NOMO-1 treated with DMSO at 0.1 percent for 48 hours (cell line): ENCODE results near the gene KCNIP3.
"Not testable (repeated sequence)": the region's sequence is repeated elsewhere in the genome, so short reads cannot be mapped to it uniquely, and the experiment has no call there.

Experiments
- DNase-seq: peaks from one replicate; lab custom pipeline; 2025; ENCODE audit not compliant: unreplicated experiment; lab: John Stamatoyannopoulos, UW

KCNIP3 gene

DNA sequence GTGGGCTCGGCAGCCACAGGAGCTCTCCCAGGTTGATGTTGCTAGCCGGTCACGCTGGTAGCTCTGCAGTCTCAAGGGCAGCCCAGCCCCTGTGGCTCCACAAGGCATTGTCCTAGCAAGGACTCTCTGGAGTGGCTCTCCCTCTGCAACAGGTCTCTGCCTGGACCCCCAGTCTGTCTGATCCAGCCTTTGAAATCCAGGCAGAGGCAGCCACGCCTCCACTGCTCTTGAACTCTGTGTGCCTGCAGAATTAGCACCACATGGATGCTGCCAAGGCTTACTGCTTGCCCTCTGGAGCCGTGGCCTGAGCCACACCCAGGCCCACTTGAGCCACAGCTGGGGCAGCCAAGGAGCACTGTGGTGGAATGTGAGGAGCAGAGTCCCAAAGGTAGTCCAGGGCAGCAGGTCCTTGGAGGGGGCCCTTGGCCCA is 62.4 kb downstream of the KCNIP3 start:
- no peak for DNase-seq

- DNase-seq, result no peak
Observed at GRCh38 chr2:95361216-95361980, 64.3 kb downstream of the KCNIP3 start.

DNA sequence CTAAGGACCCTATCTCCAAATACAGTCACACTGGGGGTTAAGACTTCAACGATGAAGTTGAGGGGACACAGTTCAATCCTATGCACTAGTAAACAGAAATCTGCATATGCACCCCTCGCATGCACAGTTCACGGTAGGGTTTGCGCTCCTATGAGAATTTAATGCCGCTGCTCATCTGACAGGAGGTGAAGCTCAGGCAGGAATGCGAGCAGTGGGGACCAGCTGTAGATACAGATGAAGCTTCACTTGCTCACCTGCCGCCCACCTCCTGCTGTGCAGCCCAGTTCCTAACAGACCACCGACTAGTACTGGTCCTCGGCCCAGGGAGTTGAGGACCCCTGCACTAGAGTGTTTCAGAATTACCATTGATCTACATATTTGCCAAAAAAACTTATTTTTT is 65.3 kb downstream of the KCNIP3 start:
- no peak for DNase-seq

DNA sequence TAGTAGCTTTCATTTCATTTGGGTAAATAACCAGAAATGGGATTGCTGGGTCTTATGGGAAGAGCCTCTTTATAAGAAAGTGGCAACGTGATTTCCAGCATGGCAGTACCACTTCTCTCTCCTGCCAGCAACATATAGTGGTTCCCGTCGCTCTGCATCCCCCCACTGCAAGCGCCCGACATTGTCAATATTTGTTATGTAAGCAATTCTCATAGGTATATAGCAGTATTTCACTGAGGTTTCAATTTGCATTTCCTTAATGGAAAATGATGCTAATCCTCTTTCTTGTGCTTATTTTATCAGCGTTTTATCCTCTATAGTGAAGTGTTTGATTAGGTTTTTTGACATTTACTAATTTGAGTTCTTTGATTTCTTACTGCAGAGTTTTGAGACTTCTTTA is 69.4 kb downstream of the KCNIP3 start:
- DNase-seq, result no peak

DNA sequence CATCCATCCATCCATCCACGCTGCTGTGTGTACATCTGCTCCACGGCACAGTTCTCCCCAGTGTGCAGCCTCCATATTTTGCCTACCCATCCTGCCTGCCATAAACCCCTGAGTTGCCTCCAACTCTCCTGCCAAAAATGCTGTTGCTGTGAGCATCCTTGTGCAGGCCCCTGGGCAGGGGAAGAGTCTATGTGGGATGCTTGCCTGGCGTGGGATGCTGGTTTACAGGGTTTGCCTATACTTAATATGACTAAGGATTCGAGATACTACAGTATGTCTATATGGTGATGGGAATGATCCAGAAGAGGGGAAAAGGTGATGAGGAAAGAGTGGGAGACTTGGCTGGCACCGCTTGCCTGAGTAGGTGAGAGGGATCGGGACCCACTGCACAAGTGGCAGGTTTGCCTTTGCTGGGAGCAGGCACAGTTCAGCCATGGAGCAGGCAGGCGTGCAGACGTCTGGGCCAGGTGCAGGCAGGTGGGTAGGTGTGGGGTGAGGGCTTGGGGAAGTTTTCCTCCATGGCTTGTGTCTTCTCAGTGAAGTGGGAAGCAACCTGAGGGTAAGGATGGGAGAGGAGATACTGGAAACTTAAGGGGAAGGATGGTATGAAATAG is 75.2 kb downstream of the KCNIP3 start:
- DNase-seq, result no peak

- no peak for DNase-seq
Observed at GRCh38 chr2:95372845-95373244, 75.7 kb downstream of the KCNIP3 start.

GRCh38 chr2:95374029-95374428 is 76.9 kb downstream of the KCNIP3 start:
- DNase-seq, result no peak

GRCh38 chr2:95374451-95374920 is 77.3 kb downstream of the KCNIP3 start:
- DNase-seq, result no peak

- no peak for DNase-seq
Observed at GRCh38 chr2:95374921-95375471, 77.8 kb downstream of the KCNIP3 start.

DNA sequence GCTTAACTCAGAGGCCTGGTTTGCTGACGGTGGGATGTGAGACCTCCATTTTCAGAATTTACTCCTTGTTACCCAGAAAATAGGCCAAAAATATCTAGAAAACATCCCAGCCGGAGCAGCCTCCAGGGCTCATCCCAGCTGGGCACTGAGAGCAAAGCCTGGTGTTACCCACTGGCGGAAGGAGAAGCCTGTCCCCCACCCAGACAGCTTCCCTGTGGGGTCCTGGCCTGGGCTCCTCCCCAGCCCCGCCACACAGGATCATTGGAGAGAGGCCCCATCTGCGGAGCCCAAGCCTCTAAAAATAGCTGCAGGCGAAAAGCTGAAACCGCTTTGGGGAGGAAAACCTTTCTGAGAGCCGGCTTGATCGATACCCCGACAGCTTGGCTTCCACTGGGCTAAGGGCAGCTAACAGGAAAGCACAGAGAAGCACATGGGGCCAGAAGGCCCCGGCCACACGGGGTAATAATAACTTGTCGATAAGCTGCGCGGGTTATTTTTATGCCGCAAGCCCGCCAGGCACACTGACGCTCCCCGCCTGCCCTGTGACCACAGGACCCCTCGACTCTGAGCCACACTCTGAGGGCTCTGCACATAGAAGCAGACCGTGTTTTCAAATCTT is 78.5 kb downstream of the KCNIP3 start:
- DNase-seq, result no peak

DNA sequence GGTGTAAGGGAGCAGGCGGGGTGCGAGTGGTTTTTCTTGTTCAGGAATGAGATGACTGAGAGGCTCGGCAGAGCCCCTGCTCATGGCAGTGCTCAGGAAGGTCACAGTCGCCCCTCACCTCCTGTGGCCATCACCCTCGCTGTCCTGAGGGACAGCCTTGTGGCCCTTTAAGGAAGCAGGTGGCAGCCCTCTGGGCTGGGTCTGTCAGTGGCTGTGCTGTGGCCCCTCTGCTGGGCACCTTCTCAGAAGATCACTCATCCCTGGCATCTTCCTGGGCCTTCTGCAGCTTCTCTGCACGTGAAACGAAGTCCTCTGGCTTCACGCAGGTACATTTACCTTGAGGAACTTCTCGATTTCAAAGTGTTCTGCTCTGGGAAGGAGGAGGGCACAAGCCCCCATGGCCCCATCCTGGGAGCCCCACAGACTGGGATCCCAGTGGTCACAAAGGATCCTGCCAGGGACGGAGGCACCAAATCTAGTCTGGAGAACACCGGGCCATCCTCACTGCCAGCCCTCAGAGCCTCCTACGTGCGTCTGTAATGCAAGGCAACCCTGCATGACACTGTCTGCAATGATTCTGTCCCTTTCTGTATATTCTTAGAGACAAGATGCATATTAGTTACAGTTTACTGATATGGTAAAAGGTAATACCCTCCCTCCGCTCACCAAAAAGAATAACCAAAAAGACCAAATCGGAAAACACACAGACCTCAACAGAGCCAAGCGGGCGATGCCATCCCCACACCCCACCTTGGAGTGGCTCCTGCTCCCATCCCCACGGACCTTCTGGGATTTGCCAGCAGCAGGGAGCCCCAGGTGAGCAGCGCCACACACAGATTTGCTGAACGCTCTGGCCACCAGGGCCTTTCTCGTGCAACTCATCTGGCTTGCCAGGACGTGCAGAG is 79.4 kb downstream of the KCNIP3 start:
- no peak for DNase-seq

DNA sequence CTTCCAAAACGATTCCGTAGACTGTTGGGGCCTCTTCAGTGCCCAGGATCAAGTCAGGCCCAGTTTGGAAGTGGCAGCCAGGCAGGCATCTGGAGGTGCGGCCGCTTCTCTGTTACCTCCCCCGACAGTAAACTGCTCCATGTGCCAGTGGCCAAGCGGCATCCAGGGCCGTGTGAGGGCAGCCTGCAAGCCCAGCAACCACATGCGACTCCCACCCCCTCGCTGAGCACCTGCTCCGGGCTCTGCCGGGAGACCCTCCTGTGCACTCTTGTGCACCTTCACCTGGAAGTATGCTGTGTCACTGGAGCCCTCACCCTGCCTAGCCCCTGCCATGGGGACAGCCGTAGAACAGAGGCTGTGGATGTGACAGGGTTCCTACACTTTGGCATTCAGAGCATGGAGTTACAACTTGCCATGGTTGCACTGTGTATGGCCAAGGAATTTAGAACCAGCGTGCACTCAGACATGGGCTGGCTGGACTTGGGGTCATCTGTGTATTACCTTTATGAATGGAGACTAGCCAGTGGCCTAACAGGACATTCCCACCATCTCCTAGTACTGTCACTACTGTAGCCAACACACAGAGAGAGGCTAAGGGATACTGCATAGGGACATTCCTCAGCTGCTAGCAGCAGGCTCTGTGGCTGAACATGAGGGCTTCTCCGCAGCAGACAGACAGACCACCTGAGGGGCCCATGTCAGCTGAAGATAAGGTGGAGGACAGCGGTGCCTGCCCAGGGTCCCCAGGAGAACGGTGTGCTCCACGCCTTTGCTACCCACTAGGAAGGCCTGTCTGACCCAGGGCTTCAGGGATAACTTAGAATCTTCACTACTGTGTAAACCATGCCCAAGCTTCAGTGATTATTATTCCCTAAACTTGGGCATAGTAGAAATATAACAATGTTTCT is 80.3 kb downstream of the KCNIP3 start:
- DNase-seq, result no peak

DNA sequence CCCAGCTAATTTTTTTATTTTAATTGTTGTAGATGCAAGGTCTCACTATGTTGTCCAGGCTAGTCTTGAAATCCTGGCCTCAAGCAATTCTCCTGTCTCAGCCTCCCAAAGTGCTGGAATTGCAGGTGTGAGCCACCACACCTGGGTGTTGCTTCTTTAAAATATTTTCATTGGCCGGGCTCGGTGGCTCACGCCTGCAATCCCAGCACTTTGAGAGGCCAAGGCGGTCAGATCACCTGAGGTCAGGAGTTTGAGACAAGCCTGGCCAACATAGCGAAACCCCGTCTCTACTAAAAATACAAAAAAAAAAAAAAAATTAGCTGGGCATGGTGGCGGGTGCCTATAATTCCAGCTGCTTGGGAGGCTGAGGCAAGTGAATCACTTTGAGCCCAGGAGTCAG is 81.1 kb downstream of the KCNIP3 start:
- not testable (repeated sequence) for DNase-seq

DNA sequence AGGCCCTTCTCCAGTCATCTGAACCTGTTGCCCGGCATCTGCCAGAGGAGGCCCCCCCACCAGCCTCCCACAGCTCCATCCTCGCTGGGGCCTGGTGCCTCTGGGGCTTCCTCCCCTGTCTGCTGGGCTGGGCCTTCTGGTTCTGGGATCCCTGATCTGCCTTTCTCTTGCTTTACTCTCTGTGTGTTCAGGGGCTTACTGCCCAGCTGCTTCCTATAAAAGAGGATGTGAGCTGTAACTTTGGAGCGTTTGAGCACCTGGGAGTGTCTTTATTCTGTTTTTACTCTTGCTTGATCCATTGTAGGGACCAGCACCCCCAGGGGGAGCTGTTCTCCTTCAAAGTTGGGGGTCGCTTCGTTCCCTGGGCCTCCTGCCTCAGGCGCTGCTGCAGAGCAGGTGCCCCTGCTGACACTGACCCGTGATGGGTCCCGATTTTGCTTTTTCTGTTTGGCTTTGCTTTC is 82.3 kb downstream of the KCNIP3 start:
- no peak for DNase-seq

DNA sequence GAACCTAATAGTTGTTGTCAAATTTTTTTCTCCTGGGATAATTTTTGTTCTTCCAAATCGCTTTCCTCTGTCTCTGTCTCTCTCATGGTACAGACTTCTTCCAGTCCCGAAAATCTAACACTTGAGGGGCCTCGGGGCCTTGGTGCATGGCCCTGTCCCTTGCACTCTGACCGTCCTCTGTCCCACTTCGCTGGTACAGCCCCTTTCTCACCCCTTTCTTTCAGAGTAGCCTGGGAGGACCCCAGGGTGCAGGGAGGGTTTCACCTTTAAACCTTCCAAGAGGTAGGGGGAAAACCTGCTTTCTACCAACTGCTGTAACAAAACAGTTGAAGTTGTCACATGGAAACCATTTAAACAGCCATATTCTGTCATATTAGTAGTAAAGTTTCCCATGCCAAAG is 83.1 kb downstream of the KCNIP3 start:
- DNase-seq, result no peak

DNA sequence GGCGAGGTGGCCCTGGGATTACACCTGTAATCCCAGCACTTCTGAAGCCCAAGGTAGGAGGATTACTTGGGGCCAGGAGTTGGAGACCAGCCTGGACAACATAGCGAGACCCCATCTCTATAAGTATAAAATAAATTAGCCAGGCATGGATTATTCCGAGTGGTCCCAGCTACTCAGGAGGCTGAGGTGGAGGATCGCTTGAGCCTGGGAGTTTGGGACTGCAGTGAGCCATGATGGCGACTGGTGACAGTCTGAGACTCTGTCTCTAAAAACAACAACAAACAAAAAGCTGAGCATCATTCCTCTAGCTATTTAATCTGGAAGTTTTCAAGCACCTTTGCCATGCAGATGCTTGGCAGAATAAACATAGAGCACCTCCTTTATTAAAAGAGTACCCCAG is 83.6 kb downstream of the KCNIP3 start:
- no peak for DNase-seq

DNA sequence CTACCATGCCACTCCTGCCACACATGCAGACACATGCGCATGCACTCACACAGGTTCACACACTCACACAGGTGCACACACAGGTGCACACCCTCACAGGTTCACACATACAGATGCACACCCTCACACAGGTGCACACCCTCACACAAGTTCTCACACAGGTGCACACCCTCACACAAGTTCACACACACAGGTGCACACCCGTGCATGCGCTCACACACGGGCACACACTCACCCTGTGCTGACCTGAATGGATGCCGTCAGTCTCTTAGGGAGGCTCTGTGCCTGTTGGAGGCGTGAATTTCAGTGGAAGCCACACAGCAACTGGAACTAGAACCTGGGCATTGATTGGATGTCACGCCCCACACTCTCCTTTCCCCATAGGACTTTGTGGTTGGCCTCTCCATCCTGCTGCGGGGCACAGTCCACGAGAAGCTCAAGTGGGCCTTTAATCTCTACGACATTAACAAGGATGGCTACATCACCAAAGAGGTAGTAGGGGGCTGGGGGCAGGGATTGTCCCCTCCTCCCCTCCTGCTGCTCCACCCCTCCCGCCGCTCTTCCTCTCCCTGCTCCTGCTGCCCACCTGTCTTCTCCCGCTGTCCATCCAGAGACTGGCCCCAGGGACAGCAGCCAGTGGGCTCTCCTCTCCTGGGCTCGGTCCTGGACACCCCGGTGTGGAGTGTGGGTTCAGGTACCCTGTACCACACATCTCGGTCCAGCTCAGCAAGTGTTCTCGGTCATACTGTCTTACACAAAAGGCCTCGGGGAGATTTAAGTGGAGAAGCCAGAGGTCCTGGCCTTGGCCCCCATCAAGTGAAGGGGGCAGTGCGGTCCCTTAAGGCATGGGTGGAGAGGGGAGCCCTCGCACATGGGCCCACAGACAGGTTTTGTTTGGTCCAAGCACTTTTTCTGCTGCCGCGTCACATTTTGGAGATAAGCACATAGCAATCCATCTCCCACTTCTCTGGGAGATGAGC is 84.4 kb downstream of the KCNIP3 start:
- no peak for DNase-seq

- no peak for DNase-seq
Observed at GRCh38 chr2:95382192-95382591, 85.0 kb downstream of the KCNIP3 start.
